Activated CD8-positive, alpha-beta memory T cell treated with anti-CD3 and anti-CD28 coated beads, Interleukin-2, amount 50 U/mL, for 24 hours (primary cell): ENCODE data around the gene FBXO24.

Experiments used
- DNase-seq: peaks from one replicate; pipeline ENCODE4 v3.0.0-alpha.2; 2020; ENCODE audit errors: extremely low read depth

FBXO24 gene

GRCh38 chr7:100620804-100621203 lies 34.7 kb downstream of the FBXO24 start:
- DNase-seq = no peak

GRCh38 chr7:100621554-100621953 lies 35.4 kb downstream of the FBXO24 start:
- DNase-seq = no peak

- DNase-seq = no peak
Observed at GRCh38 chr7:100623951-100624824, 38.1 kb downstream of the FBXO24 start.

- DNase-seq = no peak
Observed at GRCh38 chr7:100626055-100626454, 39.9 kb downstream of the FBXO24 start.

- DNase-seq = peak; percentile 73
Observed at GRCh38 chr7:100626530-100627237, 40.6 kb downstream of the FBXO24 start.

GRCh38 chr7:100627238-100627549 lies 41.1 kb downstream of the FBXO24 start:
- no peak for DNase-seq

- no peak for DNase-seq
Observed at GRCh38 chr7:100629117-100629716, 43.1 kb downstream of the FBXO24 start.

GRCh38 chr7:100630066-100630465 lies 43.9 kb downstream of the FBXO24 start:
- DNase-seq = no peak

- no peak for DNase-seq
Observed at GRCh38 chr7:100632951-100633717, 47.0 kb downstream of the FBXO24 start.

GRCh38 chr7:100639995-100640516 lies 53.9 kb downstream of the FBXO24 start:
- DNase-seq = no peak

- DNase-seq = no peak
Observed at GRCh38 chr7:100640517-100641440, 54.7 kb downstream of the FBXO24 start.

GRCh38 chr7:100641463-100641859 lies 55.3 kb downstream of the FBXO24 start, which contains the start of gene TFR2:
Gene TFR2, minus strand, starts transcription at chr7:100641552. Its CDS starts 43 bp downstream, at chr7:100641509.
- no peak for DNase-seq

- no peak for DNase-seq
Observed at GRCh38 chr7:100641860-100642533, 55.9 kb downstream of the FBXO24 start.

- DNase-seq = no peak
Observed at GRCh38 chr7:100642534-100642907, 56.4 kb downstream of the FBXO24 start.

- no peak for DNase-seq
Observed at GRCh38 chr7:100649826-100650565, 63.9 kb downstream of the FBXO24 start.
